Measurements from ENCODE around the gene SMPX. TPM values are rescaled to one million over a fixed set of nuclear protein-coding genes. Genes with fewer than 3 reads are reported as not detected.

SMPX gene
- total RNA-seq, 2 donors from 2014 or later = 403 to 651 TPM

DNA sequence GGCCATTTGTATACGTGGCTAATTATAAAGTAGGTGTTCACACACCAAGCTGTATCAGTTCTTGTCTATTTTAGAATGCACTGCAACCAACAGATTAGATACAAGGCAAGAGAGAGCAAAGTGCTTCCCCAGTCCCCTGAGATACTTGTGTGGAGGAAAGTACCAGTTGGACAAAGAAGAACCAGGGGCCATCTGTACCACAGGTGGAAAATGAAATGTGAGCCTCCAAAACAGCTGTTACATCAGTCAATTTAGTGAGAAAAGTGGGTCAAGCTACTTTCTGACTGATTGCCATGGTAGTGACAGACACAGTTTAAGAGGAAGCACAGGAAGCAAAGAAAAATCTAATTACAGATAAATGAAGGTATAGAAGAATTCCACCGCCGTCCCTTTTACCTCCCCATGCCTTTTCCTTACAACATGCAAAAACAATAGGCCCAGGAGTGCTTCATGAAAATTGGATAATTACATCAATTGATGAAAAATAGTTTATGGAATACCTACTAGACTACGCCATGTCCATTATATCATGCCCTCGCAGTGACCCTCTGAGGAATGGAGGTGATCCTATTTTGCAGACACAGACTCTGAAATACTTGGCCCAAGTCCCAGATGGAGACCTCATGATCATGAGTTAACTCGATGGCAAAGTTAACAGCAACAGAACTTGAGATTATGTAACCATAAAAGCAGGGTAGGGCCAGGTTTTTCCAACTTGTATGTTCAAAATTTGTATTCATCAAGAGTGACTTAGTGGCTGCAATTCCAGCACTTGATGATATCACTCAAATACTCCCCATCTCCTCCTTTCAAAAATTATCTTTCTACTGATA, 15.8 kb downstream of the SMPX start:
- Histone ChIP-seq H3K4me3 (no peak overlapping the region), H3K27ac (peak overlapping the region in 1 of 2 donors; percentile 38), H3K36me3 (peaks cover 3% of the 10 kb centered on the region), H3K9me3 (no peaks in the 10 kb centered on the region), H3K27me3 (no peaks in the 10 kb centered on the region), H3K4me1 (peaks cover 0 to 6% of the 10 kb centered on the region in 2 donors)
- DNase-seq (ENCODE audit: low spot score) = no peak
- TF ChIP-seq, protein P1, sequence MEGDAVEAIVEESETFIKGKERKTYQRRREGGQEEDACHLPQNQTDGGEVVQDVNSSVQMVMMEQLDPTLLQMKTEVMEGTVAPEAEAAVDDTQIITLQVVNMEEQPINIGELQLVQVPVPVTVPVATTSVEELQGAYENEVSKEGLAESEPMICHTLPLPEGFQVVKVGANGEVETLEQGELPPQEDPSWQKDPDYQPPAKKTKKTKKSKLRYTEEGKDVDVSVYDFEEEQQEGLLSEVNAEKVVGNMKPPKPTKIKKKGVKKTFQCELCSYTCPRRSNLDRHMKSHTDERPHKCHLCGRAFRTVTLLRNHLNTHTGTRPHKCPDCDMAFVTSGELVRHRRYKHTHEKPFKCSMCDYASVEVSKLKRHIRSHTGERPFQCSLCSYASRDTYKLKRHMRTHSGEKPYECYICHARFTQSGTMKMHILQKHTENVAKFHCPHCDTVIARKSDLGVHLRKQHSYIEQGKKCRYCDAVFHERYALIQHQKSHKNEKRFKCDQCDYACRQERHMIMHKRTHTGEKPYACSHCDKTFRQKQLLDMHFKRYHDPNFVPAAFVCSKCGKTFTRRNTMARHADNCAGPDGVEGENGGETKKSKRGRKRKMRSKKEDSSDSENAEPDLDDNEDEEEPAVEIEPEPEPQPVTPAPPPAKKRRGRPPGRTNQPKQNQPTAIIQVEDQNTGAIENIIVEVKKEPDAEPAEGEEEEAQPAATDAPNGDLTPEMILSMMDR (IDR thresholded peaks at IDR 0.05) = no peak

DNA sequence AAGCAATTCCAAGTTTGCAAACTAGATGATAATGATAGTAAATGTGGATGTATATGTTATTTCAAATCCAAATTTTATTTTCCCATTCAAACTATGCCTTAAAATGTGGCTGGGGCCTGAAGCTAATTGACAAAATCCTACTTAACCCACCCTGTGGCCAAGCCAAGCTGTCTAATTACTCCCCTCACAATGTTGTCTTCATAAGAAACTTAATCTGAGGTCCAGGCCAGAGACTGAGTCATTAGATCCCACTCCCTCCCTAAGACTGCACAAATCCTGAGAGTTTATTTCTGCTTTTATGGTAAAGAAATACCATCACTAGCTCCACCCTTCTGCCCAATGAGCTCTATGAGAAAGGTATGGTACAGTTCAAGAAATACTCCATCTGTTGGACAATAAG, 16.6 kb downstream of the SMPX start:
- Histone ChIP-seq H3K9me3 (no peaks in the 10 kb centered on the region), H3K27ac (peak overlapping the region in 1 of 2 donors; percentile 38), H3K27me3 (no peaks in the 10 kb centered on the region), H3K36me3 (peaks cover 3% of the 10 kb centered on the region), H3K4me1 (peaks cover 0 to 6% of the 10 kb centered on the region in 2 donors), H3K4me3 (no peak overlapping the region)
- DNase-seq (ENCODE audit: low spot score) = no peak
- TF ChIP-seq, protein P1 (IDR thresholded peaks at IDR 0.05) = no peak

DNA sequence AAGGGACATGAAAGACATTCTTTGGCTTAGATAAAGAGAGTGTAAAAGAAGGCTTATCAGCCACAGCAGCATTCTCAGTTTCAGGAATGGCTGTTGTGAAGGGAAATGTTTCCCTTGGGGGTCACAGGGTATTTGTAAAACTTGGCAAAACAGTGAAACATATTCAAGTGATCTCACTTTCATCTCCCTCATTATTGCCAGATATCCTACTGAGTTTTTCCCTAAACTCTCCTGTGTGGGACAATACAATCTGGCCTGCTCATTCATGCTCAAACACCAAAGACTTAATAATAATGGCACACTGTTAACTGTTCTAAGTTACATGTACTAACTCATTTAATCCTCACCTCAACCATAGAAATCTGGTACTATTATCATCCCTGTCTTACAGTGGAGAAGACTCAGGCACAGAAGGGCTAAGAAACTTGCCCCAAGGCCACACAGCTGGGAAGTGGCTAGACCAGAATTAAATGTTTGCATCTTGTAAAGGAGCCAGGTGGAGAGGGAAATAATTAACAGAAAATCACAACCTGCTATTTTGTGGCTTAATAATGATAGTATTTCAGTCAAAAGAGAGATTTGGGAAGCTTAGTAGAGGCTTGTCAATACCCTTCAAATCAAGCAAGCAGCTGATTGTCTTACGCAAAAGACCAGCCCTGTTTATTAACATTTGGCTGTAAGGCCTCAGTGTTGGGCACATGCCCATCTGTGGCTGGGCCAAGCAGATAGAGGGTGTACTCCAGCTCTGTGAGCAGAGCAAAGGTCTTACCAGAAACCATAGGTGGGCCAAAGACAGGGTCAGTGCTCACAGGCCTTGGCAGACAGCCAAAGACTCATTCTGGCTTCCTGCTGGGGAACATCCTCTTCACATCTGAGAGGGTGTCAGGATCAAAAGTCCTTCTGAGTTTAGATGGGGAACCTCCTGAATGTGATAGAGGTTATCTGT, 17.3 kb downstream of the SMPX start:
- H3K36me3 ChIP-seq = peaks cover 3% of the 10 kb centered on the region
- H3K27ac ChIP-seq = peak overlapping the region; percentile 33 to 38
- H3K4me3 ChIP-seq = no peak overlapping the region
- no peaks in the 10 kb centered on the region for H3K27me3 ChIP-seq
- peaks cover 0 to 6% of the 10 kb centered on the region in 2 donors for H3K4me1 ChIP-seq
- no peak for DNase-seq (ENCODE audit: low spot score)
- TF ChIP-seq, protein P1 (IDR thresholded peaks at IDR 0.05) = no peak
- H3K9me3 ChIP-seq = no peaks in the 10 kb centered on the region

DNA sequence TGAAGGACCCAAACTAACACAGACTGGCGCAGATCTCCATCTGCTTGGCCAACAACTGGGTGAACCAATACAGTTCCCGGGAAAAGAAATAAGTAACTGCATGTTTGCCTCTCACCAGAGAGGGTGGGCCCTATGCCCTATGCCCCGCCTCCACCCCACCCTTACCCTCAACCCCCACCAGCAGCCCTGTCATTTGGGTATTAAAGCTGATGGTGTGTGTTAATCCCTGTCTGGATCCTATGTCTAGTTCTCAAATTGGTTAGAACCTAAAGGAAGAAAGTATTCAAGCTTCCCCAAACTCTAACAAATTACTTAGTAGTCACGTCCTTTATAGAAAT, 19.0 kb downstream of the SMPX start:
- peaks cover 3% of the 10 kb centered on the region for H3K36me3 ChIP-seq
- H3K9me3 ChIP-seq = no peaks in the 10 kb centered on the region
- no peak overlapping the region for H3K4me3 ChIP-seq
- no peak for DNase-seq (ENCODE audit: low spot score)
- TF ChIP-seq, protein P1 (IDR thresholded peaks at IDR 0.05) = no peak
- no peak overlapping the region for H3K27ac ChIP-seq
- no peaks in the 10 kb centered on the region for H3K27me3 ChIP-seq
- peaks cover 0 to 6% of the 10 kb centered on the region in 2 donors for H3K4me1 ChIP-seq

DNA sequence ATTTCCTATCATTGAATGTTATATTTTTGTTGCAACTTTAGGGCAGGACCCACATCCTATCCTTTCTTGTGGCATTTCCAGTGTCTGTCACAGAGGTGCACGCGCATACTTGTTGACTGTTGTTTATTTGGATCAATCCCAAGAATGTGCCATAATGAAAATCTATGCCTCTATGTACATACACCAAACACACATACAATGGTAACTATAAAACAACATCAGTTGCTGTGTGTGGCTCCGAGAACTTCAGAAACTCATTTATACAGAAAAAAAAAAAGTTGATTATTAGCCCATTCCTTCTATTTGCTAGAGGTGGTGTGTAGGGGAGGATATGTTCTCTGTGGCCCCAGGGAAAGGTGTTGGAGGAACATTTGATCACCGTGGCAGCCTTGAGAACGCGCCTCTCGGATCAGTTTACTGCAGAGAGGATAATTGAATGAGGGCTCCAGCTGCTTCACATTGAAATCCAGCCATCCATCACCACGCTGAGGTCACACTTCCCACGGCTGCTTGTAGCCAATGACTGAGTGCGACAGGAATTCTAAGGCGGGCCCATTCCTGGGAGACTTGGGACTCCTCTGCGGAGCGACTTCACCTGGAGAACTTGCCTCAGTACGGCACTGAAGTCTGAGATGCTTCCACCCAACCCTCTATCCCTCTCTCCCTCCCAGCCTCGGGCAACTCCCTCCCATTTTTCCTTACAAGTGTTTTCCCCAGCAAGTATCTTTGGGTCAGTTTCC, 19.5 kb downstream of the SMPX start:
- TF ChIP-seq, protein P1 (IDR thresholded peaks at IDR 0.05) = no peak
- Histone ChIP-seq H3K27me3 (no peaks in the 10 kb centered on the region), H3K4me1 (peaks cover 0 to 6% of the 10 kb centered on the region in 2 donors), H3K4me3 (no peak overlapping the region), H3K9me3 (no peaks in the 10 kb centered on the region), H3K36me3 (peaks cover 3% of the 10 kb centered on the region), H3K27ac (no peak overlapping the region)
- DNase-seq (ENCODE audit: low spot score) = no peak
